Measurements from ENCODE around the gene TXNRD1. TPM values are rescaled to one million over a fixed set of nuclear protein-coding genes. Genes with fewer than 3 reads are reported as not detected.

TXNRD1 gene
- total RNA-seq, 1 donor from 2014 or later: 100 TPM

- no peaks in the 10 kb centered on the region for H3K27me3 Mint-ChIP-seq (ENCODE audit: unreplicated experiment)
- H3K4me3 Mint-ChIP-seq (ENCODE audit: unreplicated experiment): no peak overlapping the region
- no peak overlapping the region for H3K27ac Mint-ChIP-seq (ENCODE audit: unreplicated experiment)
- no peak for TF ChIP-seq CTCF (IDR thresholded peaks at IDR 0.05)
- H3K9me3 Mint-ChIP-seq (ENCODE audit: unreplicated experiment): no peaks in the 10 kb centered on the region
- DNase-seq (ENCODE audit: extremely low spot score, unreplicated experiment): no peak
- no peaks in the 10 kb centered on the region for H3K4me1 Mint-ChIP-seq (ENCODE audit: unreplicated experiment)
- no peaks in the 10 kb centered on the region for H3K36me3 Mint-ChIP-seq (ENCODE audit: unreplicated experiment)
Measured at GRCh38 chr12:104273503-104273902, 57.9 kb downstream of the TXNRD1 start.

- H3K4me1 Mint-ChIP-seq (ENCODE audit: unreplicated experiment): no peaks in the 10 kb centered on the region
- no peaks in the 10 kb centered on the region for H3K36me3 Mint-ChIP-seq (ENCODE audit: unreplicated experiment)
- no peak overlapping the region for H3K27ac Mint-ChIP-seq (ENCODE audit: unreplicated experiment)
- DNase-seq (ENCODE audit: extremely low spot score, unreplicated experiment): no peak
- no peak overlapping the region for H3K4me3 Mint-ChIP-seq (ENCODE audit: unreplicated experiment)
- no peaks in the 10 kb centered on the region for H3K9me3 Mint-ChIP-seq (ENCODE audit: unreplicated experiment)
- TF ChIP-seq CTCF (IDR thresholded peaks at IDR 0.05): no peak
- H3K27me3 Mint-ChIP-seq (ENCODE audit: unreplicated experiment): no peaks in the 10 kb centered on the region
Measured at GRCh38 chr12:104274811-104275210, 59.2 kb downstream of the TXNRD1 start.

- Mint-ChIP-seq H3K36me3 (ENCODE audit: unreplicated experiment) (no peaks in the 10 kb centered on the region), H3K9me3 (ENCODE audit: unreplicated experiment) (no peaks in the 10 kb centered on the region), H3K4me1 (ENCODE audit: unreplicated experiment) (peaks cover 8% of the 10 kb centered on the region), H3K27me3 (ENCODE audit: unreplicated experiment) (no peaks in the 10 kb centered on the region), H3K4me3 (ENCODE audit: unreplicated experiment) (no peak overlapping the region), H3K27ac (ENCODE audit: unreplicated experiment) (no peak overlapping the region)
- DNase-seq (ENCODE audit: extremely low spot score, unreplicated experiment): no peak
- TF ChIP-seq CTCF (IDR thresholded peaks at IDR 0.05): no peak
Measured at GRCh38 chr12:104275689-104276088, 60.1 kb downstream of the TXNRD1 start.

GRCh38 chr12:104276273-104277131 lies 60.9 kb downstream of the TXNRD1 start:
- Mint-ChIP-seq H3K4me3 (ENCODE audit: unreplicated experiment) (no peak overlapping the region), H3K4me1 (ENCODE audit: unreplicated experiment) (peaks cover 13% of the 10 kb centered on the region), H3K36me3 (ENCODE audit: unreplicated experiment) (no peaks in the 10 kb centered on the region), H3K27me3 (ENCODE audit: unreplicated experiment) (no peaks in the 10 kb centered on the region), H3K27ac (ENCODE audit: unreplicated experiment) (no peak overlapping the region), H3K9me3 (ENCODE audit: unreplicated experiment) (no peaks in the 10 kb centered on the region)
- DNase-seq (ENCODE audit: extremely low spot score, unreplicated experiment): no peak
- TF ChIP-seq CTCF (IDR thresholded peaks at IDR 0.05): no peak

GRCh38 chr12:104279164-104279563 lies 63.6 kb downstream of the TXNRD1 start:
- H3K27ac Mint-ChIP-seq (ENCODE audit: unreplicated experiment): no peak overlapping the region
- no peak overlapping the region for H3K4me3 Mint-ChIP-seq (ENCODE audit: unreplicated experiment)
- no peaks in the 10 kb centered on the region for H3K9me3 Mint-ChIP-seq (ENCODE audit: unreplicated experiment)
- no peak for TF ChIP-seq CTCF (IDR thresholded peaks at IDR 0.05)
- H3K27me3 Mint-ChIP-seq (ENCODE audit: unreplicated experiment): no peaks in the 10 kb centered on the region
- H3K36me3 Mint-ChIP-seq (ENCODE audit: unreplicated experiment): no peaks in the 10 kb centered on the region
- peaks cover 23% of the 10 kb centered on the region for H3K4me1 Mint-ChIP-seq (ENCODE audit: unreplicated experiment)
- DNase-seq (ENCODE audit: extremely low spot score, unreplicated experiment): no peak
